ENCODE measurements around the gene DMD.
"Not testable (repeated sequence)": the region's sequence is repeated elsewhere in the genome, so short reads cannot be mapped to it uniquely, and the experiment has no call there.

Gene DMD

GRCh38 chrX:32532262-32532661 lies 679.1 kb downstream of the DMD start:
- H3K9me3 Mint-ChIP-seq: no peaks in the 10 kb centered on the region
- H3K27ac Mint-ChIP-seq: no peak overlapping the region
- H3K27me3 Mint-ChIP-seq: peaks cover 0 to 4% of the 10 kb centered on the region in 2 donors
- no peaks in the 10 kb centered on the region for H3K36me3 Mint-ChIP-seq
- no peaks in the 10 kb centered on the region for H3K4me1 Mint-ChIP-seq
- DNase-seq (no peak), ATAC-seq (replicated peaks) (no peak)
- H3K4me3 Mint-ChIP-seq: no peak overlapping the region

GRCh38 chrX:32530802-32531403 lies 680.4 kb downstream of the DMD start:
- no peak for ATAC-seq (replicated peaks)
- Mint-ChIP-seq H3K27me3 (peaks cover 0 to 4% of the 10 kb centered on the region in 2 donors), H3K9me3 (no peaks in the 10 kb centered on the region), H3K4me1 (no peaks in the 10 kb centered on the region), H3K4me3 (no peak overlapping the region), H3K36me3 (no peaks in the 10 kb centered on the region), H3K27ac (no peak overlapping the region)
- no peak for DNase-seq

DNA sequence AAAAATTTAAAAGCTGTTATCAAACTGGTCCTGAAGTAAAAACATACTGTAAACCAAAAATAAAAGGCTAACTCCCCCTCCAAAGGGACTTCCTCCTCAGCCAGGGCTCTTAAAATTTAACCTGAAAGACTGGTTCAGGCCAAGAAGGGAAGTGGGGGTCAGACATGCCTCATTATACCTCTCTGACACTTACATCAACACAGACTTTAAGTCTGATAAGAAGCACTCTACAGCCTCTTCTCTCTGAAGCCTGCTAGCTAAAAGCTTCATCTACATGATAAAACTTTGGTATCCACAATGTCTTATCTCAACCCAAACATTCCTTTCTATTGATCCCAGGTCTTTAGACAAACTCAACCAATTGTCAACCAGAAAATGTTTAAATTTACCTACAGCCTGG lies 682.9 kb downstream of the DMD start:
- H3K4me1 Mint-ChIP-seq; H3K27me3 Mint-ChIP-seq; H3K36me3 Mint-ChIP-seq; H3K4me3 Mint-ChIP-seq; H3K27ac Mint-ChIP-seq; DNase-seq; H3K9me3 Mint-ChIP-seq; ATAC-seq (replicated peaks): not testable (repeated sequence)

DNA sequence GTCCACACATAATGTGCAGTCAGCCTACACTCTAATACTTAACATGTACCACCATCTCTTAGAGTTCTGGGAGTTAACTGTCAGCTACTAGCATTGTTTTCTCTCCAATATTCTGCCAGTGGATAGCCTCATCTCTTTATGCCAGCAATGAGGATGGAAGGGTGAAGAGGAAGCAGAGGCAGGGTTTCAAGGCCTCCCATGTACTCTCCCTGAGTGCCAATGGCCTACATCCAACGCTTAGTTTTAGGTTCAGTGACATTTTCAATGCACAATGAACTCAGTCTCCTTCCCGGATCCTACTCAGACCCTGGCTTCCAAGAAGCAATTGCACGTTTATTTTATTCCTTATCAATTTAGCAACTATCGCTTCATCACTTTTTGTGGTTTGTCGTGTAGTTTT lies 686.1 kb downstream of the DMD start:
- Mint-ChIP-seq H3K4me1 (peaks cover 0 to 13% of the 10 kb centered on the region in 2 donors), H3K27me3 (no peaks in the 10 kb centered on the region), H3K36me3 (no peaks in the 10 kb centered on the region), H3K27ac (no peak overlapping the region), H3K9me3 (peaks cover 0 to 3% of the 10 kb centered on the region in 2 donors), H3K4me3 (no peak overlapping the region)
- ATAC-seq (replicated peaks): no peak
- DNase-seq: no peak

- Mint-ChIP-seq H3K27me3 (no peaks in the 10 kb centered on the region), H3K4me1 (peaks cover 0 to 13% of the 10 kb centered on the region in 2 donors), H3K27ac (no peak overlapping the region), H3K9me3 (peaks cover 0 to 3% of the 10 kb centered on the region in 2 donors), H3K4me3 (no peak overlapping the region), H3K36me3 (no peaks in the 10 kb centered on the region)
- DNase-seq (no peak), ATAC-seq (replicated peaks) (no peak)
These were observed 687.0 kb downstream of the DMD start for GRCh38 chrX:32524385-32524784.

- DNase-seq (no peak), ATAC-seq (replicated peaks) (peak in 1 of 2 donors; percentile 50)
- peaks cover 0 to 13% of the 10 kb centered on the region in 2 donors for H3K4me1 Mint-ChIP-seq
- peaks cover 0 to 3% of the 10 kb centered on the region in 2 donors for H3K9me3 Mint-ChIP-seq
- H3K4me3 Mint-ChIP-seq: no peak overlapping the region
- H3K27me3 Mint-ChIP-seq: no peaks in the 10 kb centered on the region
- no peaks in the 10 kb centered on the region for H3K36me3 Mint-ChIP-seq
- H3K27ac Mint-ChIP-seq: no peak overlapping the region
These were observed 690.6 kb downstream of the DMD start for GRCh38 chrX:32520789-32521188.

- Mint-ChIP-seq H3K4me1 (no peaks in the 10 kb centered on the region), H3K27me3 (peaks cover 5% of the 10 kb centered on the region in 2 donors), H3K4me3 (no peak overlapping the region), H3K9me3 (no peaks in the 10 kb centered on the region), H3K27ac (no peak overlapping the region), H3K36me3 (no peaks in the 10 kb centered on the region)
- no peak for DNase-seq
- ATAC-seq (replicated peaks): peak in 1 of 2 donors; percentile 55
These were observed 696.4 kb downstream of the DMD start for GRCh38 chrX:32514986-32515385.

GRCh38 chrX:32501606-32502005 lies 709.7 kb downstream of the DMD start:
- H3K4me3 Mint-ChIP-seq: no peak overlapping the region
- no peaks in the 10 kb centered on the region for H3K27me3 Mint-ChIP-seq
- DNase-seq: no peak
- no peak for ATAC-seq (replicated peaks)
- H3K36me3 Mint-ChIP-seq: no peaks in the 10 kb centered on the region
- H3K27ac Mint-ChIP-seq: no peak overlapping the region
- H3K9me3 Mint-ChIP-seq: no peaks in the 10 kb centered on the region
- H3K4me1 Mint-ChIP-seq: no peaks in the 10 kb centered on the region

DNA sequence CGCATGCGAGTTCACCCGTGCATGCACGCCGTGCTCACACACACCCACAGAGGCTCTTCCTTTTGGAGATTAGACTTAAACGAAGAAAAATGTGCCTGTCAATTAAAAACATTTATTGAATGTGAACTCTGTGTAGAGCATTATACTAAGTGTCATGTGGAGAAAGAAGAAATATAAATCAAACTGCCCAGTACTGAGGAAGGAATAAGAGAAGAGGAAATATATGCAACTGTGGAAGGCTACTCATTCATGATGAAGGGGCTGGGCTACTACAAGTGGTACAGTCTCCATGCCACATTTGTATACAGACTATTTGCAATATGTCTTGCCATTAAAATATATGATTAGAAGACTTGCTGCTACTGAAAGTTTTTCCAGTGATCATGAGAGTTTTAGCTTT lies 714.7 kb downstream of the DMD start:
- Mint-ChIP-seq H3K4me1 (no peaks in the 10 kb centered on the region), H3K27ac (no peak overlapping the region), H3K36me3 (no peaks in the 10 kb centered on the region), H3K9me3 (no peaks in the 10 kb centered on the region), H3K4me3 (no peak overlapping the region), H3K27me3 (no peaks in the 10 kb centered on the region)
- ATAC-seq (replicated peaks) (no peak), DNase-seq (no peak)

DNA sequence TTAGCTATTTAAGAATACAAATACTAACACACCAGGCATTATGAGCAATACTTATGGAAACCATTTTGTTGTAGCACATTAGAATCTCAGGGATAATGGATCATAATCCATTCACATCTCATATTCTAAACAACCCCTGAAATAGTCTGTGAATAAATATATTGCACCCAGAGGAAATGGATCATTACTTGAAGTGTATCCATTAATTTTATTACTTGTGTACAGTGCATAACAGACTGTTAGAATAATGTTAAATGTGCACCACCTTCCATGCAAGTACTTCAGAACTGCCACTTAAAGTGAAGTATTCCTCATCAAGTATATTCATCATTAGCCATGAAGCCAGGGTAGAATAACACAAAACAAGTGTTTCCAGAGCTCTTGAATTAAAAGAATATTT lies 715.5 kb downstream of the DMD start:
- DNase-seq (no peak), ATAC-seq (replicated peaks) (no peak)
- no peak overlapping the region for H3K4me3 Mint-ChIP-seq
- no peaks in the 10 kb centered on the region for H3K4me1 Mint-ChIP-seq
- no peaks in the 10 kb centered on the region for H3K9me3 Mint-ChIP-seq
- no peak overlapping the region for H3K27ac Mint-ChIP-seq
- no peaks in the 10 kb centered on the region for H3K27me3 Mint-ChIP-seq
- no peaks in the 10 kb centered on the region for H3K36me3 Mint-ChIP-seq

GRCh38 chrX:32489125-32489524 lies 722.2 kb downstream of the DMD start:
- Mint-ChIP-seq H3K9me3 (no peaks in the 10 kb centered on the region), H3K4me3 (no peak overlapping the region), H3K36me3 (no peaks in the 10 kb centered on the region), H3K4me1 (no peaks in the 10 kb centered on the region), H3K27me3 (no peaks in the 10 kb centered on the region), H3K27ac (no peak overlapping the region)
- DNase-seq: no peak
- no peak for ATAC-seq (replicated peaks)

DNA sequence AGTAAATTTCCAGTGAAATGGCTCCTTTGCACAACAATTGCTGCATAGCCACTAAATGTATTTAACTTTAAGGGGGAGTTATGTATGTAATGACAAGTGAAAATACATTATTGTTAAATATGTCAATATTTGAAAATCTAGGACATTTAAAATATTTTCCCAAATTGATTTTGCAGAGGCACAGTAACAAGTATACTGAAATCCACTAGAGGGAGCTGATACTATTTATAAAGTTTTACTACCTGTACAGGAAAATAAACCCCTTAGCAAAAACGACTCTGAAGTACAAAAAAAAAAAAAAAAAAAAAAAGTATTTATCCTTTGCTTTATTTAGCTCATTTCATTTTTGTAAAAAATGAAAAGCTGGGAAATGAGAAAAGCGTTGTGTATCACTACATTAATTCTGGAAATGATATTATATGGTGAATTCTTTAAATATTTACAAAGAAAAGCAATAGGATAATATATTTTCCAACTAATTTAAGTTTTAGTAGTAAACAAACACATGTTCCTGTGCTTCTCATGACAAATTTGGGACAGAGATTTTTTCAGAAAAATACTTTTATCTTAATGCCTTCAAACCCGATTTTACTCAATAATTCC lies 727.7 kb downstream of the DMD start:
- H3K4me1 Mint-ChIP-seq: no peaks in the 10 kb centered on the region
- DNase-seq (no peak), ATAC-seq (replicated peaks) (no peak)
- H3K27ac Mint-ChIP-seq: no peak overlapping the region
- H3K36me3 Mint-ChIP-seq: no peaks in the 10 kb centered on the region
- H3K9me3 Mint-ChIP-seq: no peaks in the 10 kb centered on the region
- H3K27me3 Mint-ChIP-seq: peaks cover 0 to 8% of the 10 kb centered on the region in 2 donors
- no peak overlapping the region for H3K4me3 Mint-ChIP-seq

- no peaks in the 10 kb centered on the region for H3K9me3 Mint-ChIP-seq
- H3K4me1 Mint-ChIP-seq: no peaks in the 10 kb centered on the region
- H3K27me3 Mint-ChIP-seq: peaks cover 0 to 22% of the 10 kb centered on the region in 2 donors
- DNase-seq: no peak
- no peaks in the 10 kb centered on the region for H3K36me3 Mint-ChIP-seq
- no peak for ATAC-seq (replicated peaks)
- H3K27ac Mint-ChIP-seq: no peak overlapping the region
- H3K4me3 Mint-ChIP-seq: no peak overlapping the region
These were observed 731.3 kb downstream of the DMD start for GRCh38 chrX:32480019-32480418.

- ATAC-seq (replicated peaks) (no peak), DNase-seq (no peak)
- Mint-ChIP-seq H3K27ac (no peak overlapping the region), H3K4me3 (no peak overlapping the region), H3K4me1 (no peaks in the 10 kb centered on the region), H3K36me3 (no peaks in the 10 kb centered on the region), H3K9me3 (no peaks in the 10 kb centered on the region), H3K27me3 (peaks cover 0 to 10% of the 10 kb centered on the region in 2 donors)
These were observed 739.0 kb downstream of the DMD start for GRCh38 chrX:32472364-32472763.

DNA sequence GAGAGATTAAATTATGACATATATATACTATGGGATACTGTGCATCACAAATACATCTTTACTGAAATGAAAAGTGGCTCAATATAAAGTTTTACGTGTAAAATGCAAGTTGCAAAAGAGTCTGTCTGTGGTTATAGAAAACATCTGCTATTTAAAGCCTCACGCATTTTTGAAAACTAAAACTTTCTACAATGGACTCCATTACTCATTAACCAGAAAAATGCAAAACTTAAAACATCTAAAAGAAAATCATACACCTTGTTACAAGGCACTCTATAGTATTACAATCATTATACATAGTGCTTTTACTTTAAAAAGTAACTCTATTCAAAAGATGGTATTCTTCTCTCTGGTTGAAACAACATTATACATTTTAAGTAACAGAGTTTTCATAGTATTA lies 755.6 kb downstream of the DMD start:
- H3K36me3 Mint-ChIP-seq: peaks cover 0 to 10% of the 10 kb centered on the region in 2 donors
- peaks cover 0 to 6% of the 10 kb centered on the region in 2 donors for H3K9me3 Mint-ChIP-seq
- ATAC-seq (replicated peaks): no peak
- H3K27me3 Mint-ChIP-seq: peaks cover 0 to 11% of the 10 kb centered on the region in 2 donors
- no peak for DNase-seq
- no peak overlapping the region for H3K4me3 Mint-ChIP-seq
- peaks cover 3 to 6% of the 10 kb centered on the region in 2 donors for H3K4me1 Mint-ChIP-seq
- H3K27ac Mint-ChIP-seq: no peak overlapping the region

All from stimulated activated naive B cell treated with anti-CD40 and anti-IgM and Interleukin-4, amounts not matched to agents 10 μg/mL and 1 μg/mL and 100 μg/mL, for 72 hours (primary cell).